ENCODE measurements around the gene ANO1.

DNA sequence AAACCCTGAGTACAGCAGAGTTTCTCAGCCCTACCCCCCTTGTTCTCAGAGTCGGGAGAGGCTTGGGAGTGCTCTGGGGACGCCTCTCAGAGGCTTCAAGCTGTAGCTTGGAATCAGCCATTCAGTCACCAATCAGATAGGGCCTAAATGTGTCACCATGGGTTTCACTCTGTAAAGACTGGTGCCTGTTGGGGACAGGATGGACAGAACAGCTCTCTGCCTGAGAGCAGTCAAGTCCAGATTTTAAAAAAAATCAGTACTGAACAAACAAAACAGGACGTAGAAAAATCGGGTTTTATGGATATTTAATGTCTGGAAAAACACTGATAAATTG is 126.3 kb downstream of the ANO1 start:
- TF ChIP-seq, protein P1, sequence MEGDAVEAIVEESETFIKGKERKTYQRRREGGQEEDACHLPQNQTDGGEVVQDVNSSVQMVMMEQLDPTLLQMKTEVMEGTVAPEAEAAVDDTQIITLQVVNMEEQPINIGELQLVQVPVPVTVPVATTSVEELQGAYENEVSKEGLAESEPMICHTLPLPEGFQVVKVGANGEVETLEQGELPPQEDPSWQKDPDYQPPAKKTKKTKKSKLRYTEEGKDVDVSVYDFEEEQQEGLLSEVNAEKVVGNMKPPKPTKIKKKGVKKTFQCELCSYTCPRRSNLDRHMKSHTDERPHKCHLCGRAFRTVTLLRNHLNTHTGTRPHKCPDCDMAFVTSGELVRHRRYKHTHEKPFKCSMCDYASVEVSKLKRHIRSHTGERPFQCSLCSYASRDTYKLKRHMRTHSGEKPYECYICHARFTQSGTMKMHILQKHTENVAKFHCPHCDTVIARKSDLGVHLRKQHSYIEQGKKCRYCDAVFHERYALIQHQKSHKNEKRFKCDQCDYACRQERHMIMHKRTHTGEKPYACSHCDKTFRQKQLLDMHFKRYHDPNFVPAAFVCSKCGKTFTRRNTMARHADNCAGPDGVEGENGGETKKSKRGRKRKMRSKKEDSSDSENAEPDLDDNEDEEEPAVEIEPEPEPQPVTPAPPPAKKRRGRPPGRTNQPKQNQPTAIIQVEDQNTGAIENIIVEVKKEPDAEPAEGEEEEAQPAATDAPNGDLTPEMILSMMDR (IDR thresholded peaks at IDR 0.05; ENCODE audit: low read length): no peak
- TF ChIP-seq EZH2 (optimal IDR thresholded peaks at IDR 0.05; ENCODE audit: low read depth, low read length): no peak
- no peak for TF ChIP-seq EZH2phosphoT487 (IDR thresholded peaks at IDR 0.05; ENCODE audit: low read length)
